DOHH2 (cell line): ENCODE measurements around the gene SHB.

Experiments used
- H3F3A ChIP-seq: fragments of 200-600 bp; sonication (generic), shearing (Covaris generic); 2 replicates; pipeline ENCODE4 v1.6.0; 2016; ENCODE audit warnings: antibody characterized with exemption, mild to moderate bottlenecking; ENCODE audit not compliant: control insufficient read depth, insufficient read depth
- H3K27ac ChIP-seq: fragments of 200-600 bp; sonication (generic); 2 replicates; pipeline ENCODE4 v1.5.1; 2014; ENCODE audit warnings: low read depth, mild to moderate bottlenecking, low read length, moderate library complexity
- H3K27me3 ChIP-seq: fragments of 200-600 bp; sonication (generic); 2 replicates; pipeline ENCODE4 v1.6.1; 2014; ENCODE audit warnings: mild to moderate bottlenecking, low read length, mixed read lengths; ENCODE audit not compliant: control insufficient read depth
- H3K36me3 ChIP-seq: fragments of 200-600 bp; sonication (generic); 2 replicates; pipeline ENCODE4 v1.6.1; 2014; ENCODE audit warnings: mild to moderate bottlenecking, low read length, moderate library complexity, mixed read lengths; ENCODE audit not compliant: control insufficient read depth
- H3K4me1 ChIP-seq: fragments of 200-600 bp; sonication (generic); 2 replicates; pipeline ENCODE4 v1.6.1; 2014; ENCODE audit warnings: mild to moderate bottlenecking, low read length, mixed read lengths; ENCODE audit not compliant: control insufficient read depth
- H3K4me2 ChIP-seq: fragments of 200-600 bp; sonication (generic); 2 replicates; pipeline ENCODE4 v1.6.0; 2014; ENCODE audit warnings: mild to moderate bottlenecking, low read length, moderate library complexity
- H3K4me3 ChIP-seq: fragments of 200-600 bp; sonication (generic); 2 replicates; pipeline ENCODE4 v1.5.1; 2014; ENCODE audit warnings: mild to moderate bottlenecking, low read length, mixed read lengths
- H3K79me2 ChIP-seq: fragments of 200-600 bp; sonication (generic); 2 replicates; pipeline ENCODE4 v1.6.1; 2014; ENCODE audit warnings: mild to moderate bottlenecking, low read length, mixed read lengths; ENCODE audit not compliant: control insufficient read depth
- H3K9me2 ChIP-seq: fragments of 200-600 bp; sonication (generic); replicated peaks from 2 replicates; pipeline ENCODE4 v1.6.1; 2014; ENCODE audit warnings: mild to moderate bottlenecking, low read length, mixed read lengths; ENCODE audit not compliant: control insufficient read depth
- H3K9me3 ChIP-seq: fragments of 200-600 bp; sonication (generic); 2 replicates; pipeline ENCODE4 v1.6.1; 2014; ENCODE audit warnings: antibody characterized with exemption, low read length, mixed read lengths; ENCODE audit not compliant: control insufficient read depth, insufficient read depth
- H4K20me1 ChIP-seq: fragments of 200-600 bp; sonication (generic); 2 replicates; pipeline ENCODE4 v1.6.0; 2014; ENCODE audit warnings: low read depth, mild to moderate bottlenecking, antibody characterized with exemption, low read length, moderate library complexity; ENCODE audit not compliant: control insufficient read depth, insufficient read depth
- CTCF ChIP-seq: fragments of 200-600 bp; sonication (generic); IDR thresholded peaks from one replicate; pipeline ENCODE4 v1.5.1; 2014; ENCODE audit warnings: antibody characterized with exemption, mild to moderate bottlenecking, low read depth, low read length; ENCODE audit not compliant: poor library complexity, severe bottlenecking
- EZH2phosphoT487 ChIP-seq: fragments of 200-600 bp; sonication (generic); IDR thresholded peaks from 2 replicates; pipeline ENCODE4 v1.6.1; 2017; ENCODE audit warnings: borderline replicate concordance, mild to moderate bottlenecking, antibody characterized with exemption, low read length, moderate library complexity, mixed read lengths

Gene SHB

DNA sequence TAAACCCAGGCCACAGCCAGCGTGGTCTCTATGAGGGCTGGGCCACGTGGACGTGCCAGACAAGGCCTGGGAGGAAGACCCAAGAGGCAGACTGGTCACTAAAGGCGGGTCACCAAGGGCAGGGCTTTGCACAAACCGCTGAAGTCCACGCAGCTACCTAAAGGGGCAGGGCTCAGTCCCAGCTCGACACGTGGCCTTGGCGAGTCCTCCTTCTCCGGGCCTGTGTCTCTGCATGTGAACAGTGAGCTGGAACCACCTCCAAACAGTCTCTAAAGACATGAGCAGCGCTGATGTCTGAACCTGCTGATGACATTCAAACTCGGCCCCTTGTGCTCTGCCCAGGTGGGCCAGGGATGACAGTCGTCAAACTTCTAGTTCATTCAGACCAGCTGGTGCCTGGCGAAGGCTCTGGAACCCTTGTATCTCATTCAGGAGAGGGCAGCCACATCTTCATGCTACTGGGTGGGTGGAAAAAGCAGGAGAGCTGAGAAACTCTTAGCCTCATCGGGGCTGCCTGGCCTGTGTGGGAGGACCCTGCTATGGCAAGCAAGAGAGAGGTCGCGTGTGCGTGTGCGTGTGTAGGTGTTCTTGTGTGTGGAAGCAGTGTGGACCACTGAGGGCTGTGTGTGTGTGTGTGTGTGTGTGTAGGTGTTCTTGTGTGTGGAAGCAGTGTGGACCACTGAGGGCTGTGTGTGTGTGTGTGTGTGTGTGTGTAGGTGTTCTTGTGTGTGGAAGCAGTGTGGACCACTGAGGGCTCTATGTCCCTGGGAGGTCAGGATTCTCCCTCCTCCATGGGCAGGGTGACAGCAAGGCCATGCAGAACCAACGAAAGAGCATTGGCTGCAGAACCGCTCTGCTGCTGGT is 151.0 kb downstream of the SHB start:
- Histone ChIP-seq H3K27me3 (no peaks in the 10 kb centered on the region), H3K9me2 (no peaks in the 10 kb centered on the region), H3K27ac (no peak overlapping the region), H3K9me3 (no peaks in the 10 kb centered on the region), H3K4me1 (no peaks in the 10 kb centered on the region), H3K4me3 (no peak overlapping the region), H4K20me1 (no peaks in the 10 kb centered on the region; the same call in 1 of the 2 replicates), H3K79me2 (no peaks in the 10 kb centered on the region), H3F3A (no peaks in the 10 kb centered on the region), H3K4me2 (no peak overlapping the region), H3K36me3 (no peaks in the 10 kb centered on the region)
- no peak for TF ChIP-seq CTCF
- no peak for TF ChIP-seq EZH2phosphoT487

DNA sequence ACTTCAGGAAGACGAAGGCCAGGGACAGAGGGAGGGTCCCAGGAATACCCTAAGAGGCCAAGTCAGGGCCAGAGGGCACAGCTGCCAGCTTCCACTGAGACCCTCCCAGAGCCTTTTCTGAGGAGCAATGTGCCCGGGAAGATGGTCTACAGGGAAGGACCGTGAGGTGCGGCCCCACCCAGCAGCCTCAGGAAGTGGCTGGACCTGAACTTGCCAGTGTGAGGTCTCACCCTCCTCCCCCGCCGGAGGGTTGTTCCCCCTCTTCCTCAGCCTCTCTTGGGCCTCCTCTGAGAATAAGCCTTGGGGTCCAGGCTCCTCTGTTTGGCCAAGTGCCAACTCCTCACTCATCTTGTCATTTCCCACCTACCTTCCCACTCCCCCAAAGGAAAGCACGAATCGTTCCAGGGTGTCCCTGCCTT is 151.7 kb downstream of the SHB start:
- H3K36me3 ChIP-seq: no peaks in the 10 kb centered on the region
- H3F3A ChIP-seq: no peaks in the 10 kb centered on the region
- H3K27me3 ChIP-seq: no peaks in the 10 kb centered on the region
- H3K4me3 ChIP-seq: no peak overlapping the region
- no peak overlapping the region for H3K4me2 ChIP-seq
- H3K27ac ChIP-seq: no peak overlapping the region
- no peaks in the 10 kb centered on the region; the same call in 1 of the 2 replicates for H4K20me1 ChIP-seq
- H3K79me2 ChIP-seq: no peaks in the 10 kb centered on the region
- no peaks in the 10 kb centered on the region for H3K9me2 ChIP-seq
- H3K9me3 ChIP-seq: no peaks in the 10 kb centered on the region
- TF ChIP-seq CTCF (no peak), EZH2phosphoT487 (no peak)
- H3K4me1 ChIP-seq: no peaks in the 10 kb centered on the region

DNA sequence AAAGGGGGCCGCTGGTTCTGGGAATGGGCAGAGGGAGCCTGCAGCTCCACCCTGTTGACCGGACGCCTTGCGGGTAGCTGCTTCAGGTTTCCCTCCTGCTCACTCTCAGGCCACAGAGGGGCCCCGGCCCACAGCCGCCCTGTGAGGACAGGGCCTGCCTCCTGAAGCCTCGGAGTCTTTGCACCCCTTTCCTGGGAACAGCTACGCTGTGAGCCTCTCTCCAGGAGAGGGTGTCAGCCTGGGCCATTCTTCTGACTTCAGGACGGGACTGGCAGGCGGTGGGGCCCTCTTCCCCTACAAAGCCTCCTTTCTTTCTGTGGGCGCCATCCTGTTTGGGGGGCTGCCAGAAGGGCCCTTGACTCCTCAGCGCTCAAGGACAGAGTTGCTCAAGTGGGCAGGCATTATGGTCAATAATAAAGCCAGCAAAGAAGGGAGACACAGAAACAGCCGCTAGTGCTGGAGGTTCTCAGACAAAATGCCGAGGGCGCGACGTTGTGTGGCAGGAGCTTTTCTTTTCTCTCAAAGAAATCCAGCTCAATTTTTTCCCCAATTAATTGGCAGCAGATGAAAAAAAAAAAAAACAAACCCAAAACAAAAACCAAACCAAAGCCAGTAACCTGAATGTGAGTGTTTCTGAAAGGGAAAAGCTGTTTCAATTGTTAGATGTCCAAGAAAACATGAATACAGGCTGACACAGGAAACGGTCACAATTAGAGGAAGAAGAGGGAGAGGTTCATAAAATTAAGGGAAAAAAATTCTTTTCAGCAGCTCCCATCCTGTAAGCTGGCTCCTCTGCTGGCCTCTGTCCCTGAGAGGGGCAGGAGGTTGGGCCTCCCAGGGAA is 152.3 kb downstream of the SHB start:
- no peak overlapping the region for H3K4me2 ChIP-seq

More for the DNA sequence above, 152.3 kb downstream of the SHB start:
- H3K79me2 ChIP-seq: no peaks in the 10 kb centered on the region
- H3F3A ChIP-seq: no peaks in the 10 kb centered on the region
- H3K4me3 ChIP-seq: no peak overlapping the region
- no peak overlapping the region for H3K27ac ChIP-seq
- no peaks in the 10 kb centered on the region for H3K27me3 ChIP-seq
- H3K9me3 ChIP-seq: no peaks in the 10 kb centered on the region
- H3K9me2 ChIP-seq: no peaks in the 10 kb centered on the region
- H3K36me3 ChIP-seq: no peaks in the 10 kb centered on the region
- TF ChIP-seq EZH2phosphoT487: no peak
- no peak for TF ChIP-seq CTCF
- H3K4me1 ChIP-seq: no peaks in the 10 kb centered on the region
- H4K20me1 ChIP-seq: no peaks in the 10 kb centered on the region; the same call in 1 of the 2 replicates
